ENCODE data around the gene KRTAP10-10. TPM values are rescaled to one million over a fixed set of nuclear protein-coding genes. Genes with fewer than 3 reads are reported as not detected.
"Not testable (repeated sequence)": the region's sequence is repeated elsewhere in the genome, so short reads cannot be mapped to it uniquely, and the experiment has no call there.

Gene KRTAP10-10
- total RNA-seq, 1 experiment from 2014 or later = not detected

DNA sequence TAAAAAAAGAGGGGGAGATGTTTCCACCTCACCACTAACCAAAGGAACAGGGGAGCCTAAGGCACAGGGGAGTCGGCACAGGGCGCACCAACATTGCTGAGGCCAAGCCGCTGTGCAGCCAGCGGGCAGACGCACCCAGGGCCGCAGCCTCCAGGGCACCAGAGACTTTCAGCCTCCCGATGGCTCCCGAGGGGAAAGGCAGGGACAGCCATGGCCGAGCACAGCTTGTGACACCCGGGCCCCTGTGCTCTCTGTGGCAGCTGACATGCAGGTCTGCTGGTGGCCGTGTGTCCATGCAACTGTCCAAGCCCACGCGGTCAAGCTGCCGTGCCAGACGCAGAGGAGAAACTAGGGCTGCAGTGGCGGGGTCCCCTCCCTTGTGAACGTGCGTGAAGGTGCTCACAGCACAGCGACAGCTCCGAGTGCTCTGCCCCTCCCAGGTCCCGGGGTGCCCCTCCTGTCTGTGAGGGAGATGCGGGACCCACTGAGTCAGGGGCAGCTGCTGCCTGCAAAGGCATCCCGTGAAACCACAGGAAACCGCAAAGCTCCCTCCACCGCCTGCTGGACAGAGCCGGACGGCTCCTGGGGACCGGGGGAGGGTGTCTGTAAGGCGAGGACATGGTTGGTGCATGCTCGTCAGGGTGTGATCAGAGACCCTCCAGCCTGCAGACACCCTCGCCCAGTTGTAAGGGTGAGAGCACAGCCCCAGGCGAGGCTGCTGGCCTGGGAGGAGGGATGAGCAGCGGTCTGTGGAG, 11.6 kb downstream of the KRTAP10-10 start:
- DNase-seq (ENCODE audit: extremely low read depth, low read depth) = no peak

- DNase-seq (ENCODE audit: extremely low read depth, low read depth) = no peak
These were observed 12.5 kb downstream of the KRTAP10-10 start for GRCh38 chr21:44649521-44650100.

- DNase-seq (ENCODE audit: extremely low read depth, low read depth) = no peak
These were observed 13.3 kb downstream of the KRTAP10-10 start for GRCh38 chr21:44650265-44650972.

- no peak for DNase-seq (ENCODE audit: extremely low read depth, low read depth)
These were observed 14.0 kb downstream of the KRTAP10-10 start for GRCh38 chr21:44650973-44651675.

DNA sequence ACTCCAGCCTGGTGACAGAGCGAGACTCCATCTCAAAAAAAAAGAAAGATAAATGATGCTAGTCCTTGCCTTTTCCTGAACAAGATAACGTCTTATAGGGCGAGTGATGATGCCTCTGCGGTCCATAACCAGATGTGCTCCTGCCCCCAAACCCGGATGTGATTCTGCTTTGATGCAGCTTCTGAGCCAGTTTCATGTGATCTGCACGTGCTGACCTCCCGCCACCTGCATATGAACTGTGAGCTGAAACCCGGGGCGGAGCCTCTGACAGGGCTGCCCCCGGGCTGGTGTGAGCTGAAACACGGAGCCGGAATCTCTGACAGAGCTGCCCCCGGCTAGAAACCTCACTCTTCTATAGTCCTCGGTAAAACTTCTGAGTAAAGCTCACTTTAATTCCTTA, 16.0 kb downstream of the KRTAP10-10 start:
- DNase-seq (ENCODE audit: extremely low read depth, low read depth) = no peak

DNA sequence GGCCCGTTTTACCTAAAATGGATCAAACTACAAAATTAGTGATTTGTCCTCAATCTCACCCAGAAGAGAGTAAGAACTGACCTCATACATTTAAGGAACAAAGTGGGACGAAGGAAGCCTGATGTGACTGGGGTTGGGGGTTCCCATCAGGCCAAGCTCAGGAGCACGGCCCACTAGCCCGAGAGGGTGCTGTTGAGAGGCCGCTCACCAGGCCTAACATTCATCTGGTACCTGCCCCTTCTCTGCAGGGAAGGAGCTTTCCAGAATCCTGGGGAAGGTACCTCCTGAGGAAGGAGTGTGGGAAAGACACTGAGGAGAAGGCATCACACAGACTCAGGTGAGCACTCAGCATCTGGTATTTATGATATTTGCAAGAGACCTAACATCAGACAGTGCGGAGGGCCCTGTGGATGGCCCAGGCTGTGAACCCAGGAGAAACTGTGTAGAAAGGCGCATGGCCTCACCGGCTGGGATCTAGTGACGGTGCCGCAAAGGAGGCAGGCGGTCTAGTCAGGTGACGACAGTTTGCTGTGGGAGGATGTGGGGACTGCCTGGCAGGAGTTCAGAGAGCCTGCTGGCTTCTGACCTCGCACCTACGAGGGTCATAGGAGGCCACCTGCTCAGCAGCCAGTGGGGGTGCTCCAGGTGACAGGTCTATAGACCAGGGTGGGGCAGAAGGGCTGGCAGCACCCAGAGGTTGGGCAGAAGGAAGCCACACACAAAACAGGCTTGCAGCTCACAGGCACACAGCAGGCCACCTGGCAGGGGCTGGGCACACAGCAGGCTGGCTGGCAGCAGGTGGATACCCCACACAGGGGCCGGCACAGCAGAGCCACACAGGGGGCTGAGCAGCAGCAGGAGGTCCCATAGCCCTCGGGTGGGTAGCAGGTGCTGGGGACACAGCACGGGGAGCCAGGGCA, 16.8 kb downstream of the KRTAP10-10 start:
- no peak for DNase-seq (ENCODE audit: extremely low read depth, low read depth)

DNA sequence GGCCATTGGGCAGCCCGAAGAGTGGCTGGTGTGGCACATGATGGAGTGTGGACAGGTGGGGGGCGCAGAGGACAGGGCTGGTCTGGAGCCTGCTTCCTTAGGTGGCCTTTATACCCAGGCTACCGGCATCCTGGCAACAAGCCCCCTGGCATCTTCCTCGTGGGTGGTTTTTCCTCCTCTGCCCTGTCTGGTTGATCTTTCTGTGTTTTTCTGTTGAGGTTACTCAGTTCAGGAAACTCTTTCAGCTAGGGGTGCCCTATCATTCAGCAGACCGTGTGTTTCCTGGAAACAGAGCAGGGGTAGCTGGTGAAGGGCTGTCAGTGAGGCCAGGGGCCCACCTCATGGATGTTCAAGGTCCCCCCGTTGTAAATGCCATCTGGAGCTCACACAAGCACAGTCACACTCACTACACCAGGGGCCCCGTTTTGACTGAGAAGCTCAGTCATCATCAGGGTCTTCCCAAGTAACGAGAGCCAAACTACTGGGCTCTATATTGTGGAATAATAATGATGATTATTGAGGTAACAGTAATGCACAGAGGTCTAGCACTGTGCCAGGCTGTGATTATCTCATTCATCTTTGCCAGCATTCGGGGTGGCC, 17.5 kb downstream of the KRTAP10-10 start, which contains the start of gene KRTAP12-4:
Gene KRTAP12-4 (minus strand): TSS at position 84 of the 600 bp plus-strand sequence. CDS start 45 bp downstream, at position 39.
- DNase-seq (ENCODE audit: extremely low read depth, low read depth) = no peak

DNA sequence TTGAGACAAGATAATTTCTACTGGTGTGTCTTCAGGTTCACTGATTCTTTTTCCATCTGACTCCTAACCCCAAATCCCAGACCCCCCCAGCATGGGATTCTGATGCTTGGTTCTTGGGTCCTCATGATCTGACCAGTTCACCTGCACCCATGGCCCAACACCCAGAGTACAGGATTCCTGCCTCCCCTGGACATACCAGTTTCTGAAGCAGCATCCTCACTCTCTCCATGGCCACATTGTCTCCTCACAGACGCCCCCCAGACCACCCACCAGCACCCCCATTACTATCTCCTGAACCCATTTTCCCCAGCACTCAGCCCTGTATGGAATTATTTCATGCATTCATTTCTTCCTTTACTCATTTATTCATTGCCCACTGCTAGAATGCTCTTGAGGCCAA, 19.7 kb downstream of the KRTAP10-10 start:
- DNase-seq (ENCODE audit: extremely low read depth, low read depth) = no peak

DNA sequence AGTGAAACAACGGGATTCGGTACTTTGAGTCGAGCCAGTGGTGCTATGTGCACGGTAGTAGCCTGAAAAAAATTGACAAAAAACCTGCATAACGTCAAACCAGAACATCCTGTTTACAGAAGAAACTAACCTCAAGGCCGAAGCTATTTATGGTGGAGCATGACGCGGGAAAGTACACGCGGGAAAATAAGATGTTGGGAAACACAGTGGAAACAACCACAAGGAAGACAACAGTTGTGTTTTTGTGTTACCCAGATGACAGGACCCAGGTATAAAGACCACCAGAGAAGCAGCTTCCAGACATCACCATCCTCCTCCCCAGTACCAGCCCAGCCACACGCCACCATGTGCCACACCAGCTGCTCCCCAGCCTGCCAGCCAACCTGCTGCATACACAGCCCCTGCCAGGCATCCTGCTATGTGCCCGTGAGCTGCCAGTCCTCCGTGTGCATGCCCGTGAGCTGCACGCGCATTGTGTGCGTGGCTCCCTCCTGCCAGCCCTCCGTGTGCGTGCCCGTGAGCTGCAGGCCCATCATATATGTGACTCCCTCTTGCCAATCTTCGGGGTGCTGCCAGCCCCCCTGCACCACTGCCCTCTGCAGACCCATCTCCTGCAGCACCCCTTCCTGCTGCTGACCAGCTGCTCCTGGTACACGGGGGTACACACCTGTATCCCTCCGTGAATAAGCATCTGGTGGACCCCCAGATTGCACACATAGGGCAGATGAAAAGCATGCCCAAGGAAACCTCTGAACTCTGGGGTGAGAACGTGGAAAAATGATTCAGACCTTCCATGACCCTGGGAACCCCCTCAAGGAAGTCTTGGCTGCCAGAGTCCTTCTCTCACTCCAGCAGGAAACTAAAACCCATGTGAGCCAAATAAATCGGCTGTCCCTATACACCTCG, 20.7 kb downstream of the KRTAP10-10 start, which contains the start of gene KRTAP12-3:
Gene KRTAP12-3 (plus strand): TSS at position 298 of the 906 bp plus-strand sequence. CDS start 48 bp downstream, at position 346.
- no peak for DNase-seq (ENCODE audit: extremely low read depth, low read depth)

GRCh38 chr21:44658541-44658910, 21.4 kb downstream of the KRTAP10-10 start:
- no peak for DNase-seq (ENCODE audit: extremely low read depth, low read depth)

DNA sequence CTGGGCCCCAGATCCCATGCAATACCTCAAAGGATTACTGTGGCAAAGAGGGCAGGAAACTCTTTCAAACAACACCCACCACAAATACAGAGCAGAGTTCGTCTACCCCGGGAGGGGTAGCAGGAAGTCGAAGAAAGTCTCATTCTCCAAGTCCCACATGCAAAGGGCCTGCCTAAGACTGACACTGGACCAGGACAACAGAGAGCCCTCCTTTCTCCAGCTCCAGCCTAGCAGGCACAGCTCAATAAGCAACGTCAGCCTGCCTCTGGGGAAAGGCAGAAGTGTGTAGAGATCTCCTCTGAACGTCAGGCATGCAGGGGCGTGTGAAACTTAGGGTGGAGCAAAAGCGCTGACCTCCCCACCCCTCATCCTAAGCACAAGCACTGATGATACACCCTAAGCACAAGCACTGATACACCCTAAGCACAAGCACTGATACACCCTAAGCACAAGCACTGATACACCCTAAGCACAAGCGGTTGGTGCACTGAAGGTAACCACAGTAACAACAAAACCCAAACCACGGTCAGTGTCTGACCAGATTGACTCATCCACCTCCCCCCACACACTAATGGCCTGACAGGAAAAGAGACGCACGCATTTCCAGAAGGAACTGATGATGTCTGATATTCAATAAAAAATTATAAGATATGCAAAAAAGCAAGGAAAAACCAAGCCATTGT, 21.9 kb downstream of the KRTAP10-10 start:
- no peak for DNase-seq (ENCODE audit: extremely low read depth, low read depth)

- not testable (repeated sequence) for DNase-seq (ENCODE audit: extremely low read depth, low read depth)
These were observed 24.4 kb downstream of the KRTAP10-10 start for GRCh38 chr21:44661567-44661966.

GRCh38 chr21:44664691-44665090, 27.5 kb downstream of the KRTAP10-10 start:
- no peak for DNase-seq (ENCODE audit: extremely low read depth, low read depth)

DNA sequence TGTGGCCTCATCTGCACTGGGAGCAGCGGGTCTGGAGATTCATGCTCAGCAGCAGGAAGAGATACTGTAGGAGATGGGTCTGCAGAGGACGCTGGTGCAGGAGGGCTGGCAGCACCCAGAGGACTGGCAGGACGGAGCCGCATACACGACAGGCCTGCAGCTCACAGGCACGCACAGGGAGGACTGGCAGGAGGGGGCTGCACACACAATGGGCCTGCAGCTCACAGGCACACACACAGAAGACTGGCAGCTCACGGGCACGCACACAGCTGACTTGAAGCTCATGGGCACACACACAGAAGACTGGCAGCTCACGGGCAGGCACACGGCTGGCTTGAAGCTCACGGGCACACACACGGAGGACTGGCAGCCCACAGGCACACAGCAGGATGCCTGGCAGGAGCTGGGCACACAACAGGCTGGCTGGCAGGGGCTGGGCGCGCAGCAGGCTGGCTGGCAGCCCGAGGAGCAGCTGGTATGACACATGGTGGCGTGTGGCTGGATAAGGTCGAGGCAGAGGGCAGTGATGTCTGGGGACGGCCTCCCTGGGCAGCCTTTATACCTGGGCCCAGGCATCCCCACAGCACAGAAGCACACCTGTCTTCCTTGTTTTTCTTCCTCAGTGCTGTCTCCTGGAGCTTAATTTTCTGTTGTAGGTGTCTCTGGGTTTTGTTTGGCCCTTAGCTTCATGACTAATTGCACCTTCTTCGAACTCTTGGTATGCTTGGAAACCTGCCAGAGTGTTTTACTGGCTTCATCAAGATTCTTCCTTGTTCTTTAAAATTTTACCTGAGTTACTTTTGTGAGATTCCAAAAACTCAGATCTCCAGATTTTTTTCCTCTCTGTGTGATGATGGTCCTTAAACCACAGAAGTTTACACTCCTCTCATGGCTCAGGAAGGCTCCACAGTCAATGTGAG, 29.5 kb downstream of the KRTAP10-10 start, which contains the start of gene KRTAP12-2:
Gene KRTAP12-2 (minus strand): TSS at position 527 of the 920 bp plus-strand sequence. CDS start 41 bp downstream, at position 486.
- no peak for DNase-seq (ENCODE audit: extremely low read depth, low read depth)

GRCh38 chr21:44667612-44668011, 30.5 kb downstream of the KRTAP10-10 start:
- DNase-seq (ENCODE audit: extremely low read depth, low read depth) = no peak

GRCh38 chr21:44670642-44671432, 33.7 kb downstream of the KRTAP10-10 start:
- DNase-seq (ENCODE audit: extremely low read depth, low read depth) = no peak

Measured in NCI-H460 (cell line).